Kidney glomerular epithelial cell (primary cell): Measurements from ENCODE around the gene OLFM2.
A peak's percentile ranks its signal among the peaks of the same experiment; 100 is the strongest.
"Not testable (repeated sequence)": the region's sequence is repeated elsewhere in the genome, so short reads cannot be mapped to it uniquely, and the experiment has no call there.

Source experiments
- DNase-seq: peaks from one replicate; lab custom pipeline; 2025; lab: John Stamatoyannopoulos, UW

Gene OLFM2

GRCh38 chr19:9861503-9861902 is 74.8 kb downstream of the OLFM2 start:
- DNase-seq, result no peak

- DNase-seq, result no peak
Measured at GRCh38 chr19:9860407-9860806, 75.9 kb downstream of the OLFM2 start.

- DNase-seq, result no peak
Measured at GRCh38 chr19:9858766-9859165, 77.5 kb downstream of the OLFM2 start.

- no peak for DNase-seq
Measured at GRCh38 chr19:9857920-9858746, 78.2 kb downstream of the OLFM2 start.

GRCh38 chr19:9857076-9857721 is 79.1 kb downstream of the OLFM2 start:
- DNase-seq, result no peak

- DNase-seq, result no peak
Measured at GRCh38 chr19:9856609-9857008, 79.7 kb downstream of the OLFM2 start.

- DNase-seq, result no peak
Measured at GRCh38 chr19:9854282-9854846, 82.0 kb downstream of the OLFM2 start.

- DNase-seq, result no peak
Measured at GRCh38 chr19:9850235-9850959, 85.9 kb downstream of the OLFM2 start.

GRCh38 chr19:9849791-9850190 is 86.5 kb downstream of the OLFM2 start:
- DNase-seq, result no peak

- no peak for DNase-seq
Measured at GRCh38 chr19:9848762-9849161, 87.6 kb downstream of the OLFM2 start.

GRCh38 chr19:9848060-9848459 is 88.3 kb downstream of the OLFM2 start:
- no peak for DNase-seq

GRCh38 chr19:9847087-9847671 is 89.1 kb downstream of the OLFM2 start:
- no peak for DNase-seq

GRCh38 chr19:9843626-9844273 is 92.6 kb downstream of the OLFM2 start:
- not testable (repeated sequence) for DNase-seq

GRCh38 chr19:9842834-9843625 is 93.3 kb downstream of the OLFM2 start:
- DNase-seq, result no peak

- DNase-seq, result no peak
Measured at GRCh38 chr19:9839415-9839814, 96.9 kb downstream of the OLFM2 start.

GRCh38 chr19:9838324-9838723 is 98.0 kb downstream of the OLFM2 start:
- no peak for DNase-seq

GRCh38 chr19:9836021-9836420 is 100.3 kb downstream of the OLFM2 start:
- peak; percentile 35 for DNase-seq

GRCh38 chr19:9835507-9835949 is 100.8 kb downstream of the OLFM2 start:
- no peak for DNase-seq

GRCh38 chr19:9834726-9835506 is 101.4 kb downstream of the OLFM2 start, which contains the start of gene PIN1:
Gene PIN1, plus strand, starts transcription at chr19:9835318. Its CDS starts 27 bp downstream, at chr19:9835345.
- peak; percentile 94 for DNase-seq

- DNase-seq, result no peak
Measured at GRCh38 chr19:9834307-9834725, 102.0 kb downstream of the OLFM2 start.
